GM03348 (cell line): ENCODE results near the gene ATP4B.

Source experiments
- DNase-seq: peaks from one replicate; pipeline ENCODE4 v3.0.0; 2012; ENCODE audit warnings: low spot score

The ATP4B gene

GRCh38 chr13:113656831-113657671 lies 947 bp downstream of the ATP4B start:
- no peak for DNase-seq

GRCh38 chr13:113656003-113656588 lies 1.9 kb downstream of the ATP4B start:
- no peak for DNase-seq

- no peak for DNase-seq
Measured at GRCh38 chr13:113655346-113656002, 2.5 kb downstream of the ATP4B start.

DNA sequence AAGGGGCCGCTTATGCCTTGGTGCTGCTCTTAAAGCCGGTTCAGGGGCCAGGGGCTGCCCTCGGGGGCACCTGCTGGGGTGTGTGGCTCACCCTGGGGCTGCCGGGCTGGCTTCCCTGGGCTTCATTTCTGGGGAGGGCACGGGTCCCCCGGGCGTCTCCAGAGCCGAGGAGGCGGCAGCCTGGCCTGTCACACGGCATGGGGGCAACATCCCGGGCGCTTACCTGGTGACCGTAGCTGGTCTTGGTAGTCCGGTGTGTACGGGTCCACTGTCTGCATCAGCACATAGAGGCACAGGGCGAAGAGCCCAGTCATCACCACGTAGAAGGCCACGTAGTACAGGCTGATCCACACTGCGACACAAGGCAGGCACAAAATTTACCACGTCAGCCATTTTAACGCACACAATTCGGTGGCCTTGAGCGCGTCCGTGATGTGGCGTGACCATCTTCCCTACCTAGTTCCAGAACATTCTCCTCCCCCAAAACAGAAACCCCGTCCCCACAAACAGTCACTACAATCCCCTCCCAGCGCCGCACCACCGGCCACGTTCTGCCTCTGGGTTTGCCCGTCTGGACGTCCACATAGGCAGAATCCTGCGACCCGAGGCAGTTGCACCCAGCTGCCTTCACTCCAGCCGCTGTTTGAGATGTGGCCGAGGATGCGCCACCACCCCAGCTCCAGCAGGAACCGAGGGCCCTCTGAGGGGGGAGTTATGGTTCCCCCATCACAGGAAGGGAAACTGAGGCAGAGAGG lies 3.2 kb downstream of the ATP4B start:
- no peak for DNase-seq

GRCh38 chr13:113654175-113654560 lies 3.8 kb downstream of the ATP4B start:
- no peak for DNase-seq

- no peak for DNase-seq
Measured at GRCh38 chr13:113653264-113654174, 4.5 kb downstream of the ATP4B start.

DNA sequence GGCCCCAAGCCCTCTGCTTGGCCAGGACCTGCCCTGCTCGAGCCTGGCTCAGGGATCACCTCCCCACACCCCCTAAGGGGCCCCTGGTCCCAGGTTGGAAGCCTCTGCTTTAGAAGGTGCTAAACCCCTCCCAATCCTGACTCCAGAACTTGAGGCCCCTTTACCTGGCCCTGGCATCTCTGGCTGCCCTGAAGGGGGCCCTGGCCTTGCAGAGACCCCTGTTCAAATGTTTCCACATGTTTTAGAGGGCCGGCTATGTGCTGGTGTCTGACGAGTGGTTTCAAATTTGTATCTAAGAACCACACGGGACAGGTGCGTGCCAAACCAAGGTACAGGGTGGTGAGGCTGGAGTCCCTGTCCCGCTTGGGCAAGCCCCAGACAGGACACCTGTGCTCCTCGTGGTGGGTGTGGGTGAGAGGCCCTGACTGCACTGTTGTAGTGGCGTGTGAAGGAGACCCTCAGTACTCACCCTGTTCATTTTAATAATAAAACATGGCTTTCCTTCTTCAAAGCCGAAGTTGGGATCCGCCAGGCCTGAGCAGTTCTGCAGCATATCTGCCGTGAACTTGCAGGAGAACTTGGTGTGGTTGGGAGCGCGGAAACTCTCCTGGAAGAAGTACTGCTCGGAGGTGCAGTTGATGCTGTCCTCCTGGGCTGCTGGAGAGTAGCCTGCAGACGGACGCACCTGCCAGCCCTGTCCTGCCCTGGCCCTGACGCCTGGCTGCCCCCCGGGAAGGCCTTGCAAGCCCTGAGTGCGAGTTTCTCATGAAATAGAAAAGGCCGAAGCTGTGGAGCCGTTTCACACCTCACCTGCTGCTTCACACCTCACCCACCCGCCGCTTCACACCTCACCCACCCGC lies 5.4 kb downstream of the ATP4B start:
- no peak for DNase-seq

DNA sequence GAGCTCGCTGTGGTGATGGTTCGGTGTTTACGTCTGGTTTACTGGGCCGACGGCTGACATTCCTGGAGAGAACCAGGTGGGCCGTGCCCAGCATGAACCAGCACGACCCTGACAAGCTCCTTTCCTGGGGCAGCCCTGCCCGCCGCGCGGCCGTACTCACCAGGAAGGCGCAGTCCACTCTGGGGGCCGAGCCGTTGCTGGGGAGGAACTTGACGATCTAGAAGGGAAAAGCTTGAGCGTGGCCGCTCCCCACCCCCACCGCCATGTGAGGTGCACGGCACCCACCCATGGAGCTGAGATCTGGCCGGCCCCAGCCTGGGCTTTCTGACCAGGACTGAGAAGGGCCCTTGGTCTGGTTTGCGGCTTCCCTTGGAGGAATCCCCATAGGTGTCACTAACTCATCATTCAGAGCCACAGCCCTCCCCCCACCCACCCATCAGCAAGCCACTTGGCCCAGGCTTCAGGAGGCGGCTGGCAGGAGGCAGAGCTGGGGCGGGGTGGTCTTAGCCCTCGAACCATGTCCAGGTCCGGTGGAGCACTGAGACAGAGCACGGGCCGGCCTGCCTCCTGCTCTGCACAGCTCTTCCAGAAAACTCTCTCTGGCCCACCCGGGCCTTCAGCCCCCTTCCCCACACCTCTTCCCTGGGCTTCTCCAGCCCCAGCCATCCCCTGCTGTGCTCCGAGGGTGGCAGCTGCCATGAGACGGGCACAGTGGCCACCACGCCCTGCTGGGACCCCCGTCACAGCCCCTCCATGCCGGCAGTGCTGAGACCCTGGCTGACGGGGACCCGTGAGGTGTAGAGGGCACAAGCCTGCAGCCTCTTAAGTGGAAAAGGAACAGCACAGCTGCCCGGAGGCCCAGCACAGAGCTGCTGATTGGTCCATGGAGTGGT lies 6.2 kb downstream of the ATP4B start:
- DNase-seq, result no peak

GRCh38 chr13:113650731-113651148 lies 7.3 kb downstream of the ATP4B start:
- no peak for DNase-seq

- DNase-seq, result no peak
Measured at GRCh38 chr13:113650275-113650674, 7.7 kb downstream of the ATP4B start.

- no peak for DNase-seq
Measured at GRCh38 chr13:113649212-113649611, 8.8 kb downstream of the ATP4B start.

DNA sequence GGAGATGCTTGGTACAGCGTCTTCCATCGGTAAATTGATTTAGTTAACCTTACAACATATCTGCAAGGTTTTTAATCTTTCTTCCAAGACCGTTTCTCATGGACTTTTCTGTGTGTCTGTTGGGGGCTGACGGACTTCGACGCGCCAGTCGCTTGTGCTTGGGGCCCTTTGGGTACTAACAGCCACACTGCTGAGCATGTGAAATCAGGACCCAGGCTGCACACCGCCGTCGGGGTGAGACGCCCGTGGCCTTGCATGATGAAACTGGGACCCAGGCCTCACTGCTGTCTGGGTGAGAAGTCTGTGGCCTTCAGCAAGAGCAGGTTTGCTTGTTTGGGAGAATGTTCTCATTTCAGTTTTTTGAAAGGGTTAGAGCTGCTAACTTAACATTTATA lies 9.8 kb downstream of the ATP4B start:
- no peak for DNase-seq

- DNase-seq, result no peak
Measured at GRCh38 chr13:113647351-113648215, 10.4 kb downstream of the ATP4B start.

DNA sequence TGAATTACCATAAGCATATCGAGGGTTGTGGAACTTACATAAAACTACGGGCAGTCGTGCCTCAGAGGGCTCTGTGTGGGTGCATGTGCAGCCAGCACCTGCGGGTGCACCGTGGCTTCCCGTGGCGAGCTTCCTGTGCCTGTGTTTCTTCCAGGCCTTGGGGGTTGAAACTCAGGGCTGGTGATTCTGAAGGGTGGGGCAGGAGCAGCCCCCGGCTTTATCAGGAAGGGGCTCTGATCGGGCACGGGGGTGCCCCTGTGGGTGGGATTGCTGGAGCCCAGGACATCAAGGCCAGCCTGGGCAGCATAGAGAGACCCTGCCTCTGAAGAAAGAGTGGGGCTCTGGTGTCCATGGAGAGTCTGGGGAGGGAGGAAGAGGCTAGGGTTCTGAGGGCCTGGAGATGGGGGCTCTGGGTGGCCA lies 11.1 kb downstream of the ATP4B start:
- DNase-seq, result no peak

DNA sequence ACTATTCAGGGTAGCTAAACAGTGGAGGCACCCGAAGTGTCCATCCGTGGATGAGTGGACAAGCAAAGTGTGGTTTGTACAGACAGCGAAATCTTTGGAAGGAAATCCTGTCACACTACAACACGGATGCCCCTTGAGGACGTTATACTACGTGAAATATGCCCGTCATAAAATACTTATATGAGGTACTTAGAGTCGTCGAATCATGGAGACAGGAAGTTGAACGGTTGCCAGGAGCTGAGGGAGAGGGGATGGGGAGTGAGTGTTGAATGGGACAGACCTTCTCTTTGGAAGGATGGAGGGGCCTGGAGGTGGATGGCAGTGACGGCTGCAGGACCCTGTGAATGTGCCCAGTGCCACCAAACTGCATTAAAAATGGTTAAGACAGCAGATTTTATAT lies 11.6 kb downstream of the ATP4B start:
- DNase-seq, result no peak

GRCh38 chr13:113645329-113645728 lies 12.7 kb downstream of the ATP4B start:
- no peak for DNase-seq

DNA sequence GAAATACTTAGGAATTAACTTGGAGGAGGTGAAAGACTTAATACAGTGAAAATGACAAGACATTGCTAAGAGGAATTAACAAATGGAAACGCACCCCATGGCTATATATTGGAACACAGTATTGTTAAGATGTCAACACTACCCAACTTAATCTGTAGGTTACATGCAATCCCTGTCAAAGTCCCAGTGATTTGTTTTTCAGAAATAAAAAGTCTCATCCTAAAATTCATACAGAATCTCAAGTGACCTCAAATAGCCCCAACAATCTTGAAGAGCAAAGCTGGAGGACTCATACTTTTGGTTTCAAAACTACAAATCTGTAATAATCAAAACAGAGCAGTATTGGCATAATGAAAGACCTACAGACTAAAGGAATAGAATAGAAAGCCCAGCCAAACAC lies 13.2 kb downstream of the ATP4B start:
- no peak for DNase-seq

DNA sequence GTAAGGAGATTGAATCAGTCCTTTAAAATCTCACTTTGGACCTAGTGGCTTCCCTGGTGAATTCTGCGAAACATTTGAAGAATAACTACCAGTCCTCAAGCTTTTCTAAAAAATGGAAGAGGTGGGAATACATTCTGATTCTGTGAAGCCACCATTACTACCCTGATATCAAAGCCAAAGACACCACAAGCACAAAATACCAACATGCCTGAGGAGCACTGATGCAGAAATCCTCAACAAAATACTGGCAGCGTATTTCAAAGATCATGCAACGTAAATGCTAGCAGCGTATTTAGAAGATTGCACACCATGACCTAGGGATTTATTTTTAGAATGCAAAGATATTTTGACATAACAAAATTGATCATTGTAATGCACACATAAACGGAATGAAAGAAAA lies 14.4 kb downstream of the ATP4B start:
- DNase-seq, result no peak
